ENCODE data around the gene SMCO3.
A peak's percentile ranks its signal among the peaks of the same experiment; 100 is the strongest.

SMCO3 gene

GRCh38 chr12:14775636-14775980, 38.4 kb downstream of the SMCO3 start:
- no peak for DNase-seq
- TF ChIP-seq CTCF (IDR thresholded peaks at IDR 0.05; ENCODE audit: low read depth, low read length) = no peak
- Histone ChIP-seq H3K27me3 (no peaks in the 10 kb centered on the region), H3K9me3 (no peaks in the 10 kb centered on the region), H3K36me3 (no peaks in the 10 kb centered on the region), H3K4me1 (peaks cover 7% of the 10 kb centered on the region), H3K4me3 (ENCODE audit: low read depth, low read length) (peak overlapping the region; percentile 93)

GRCh38 chr12:14774906-14775635, 38.9 kb downstream of the SMCO3 start:
- Histone ChIP-seq H3K4me1 (peaks cover 7% of the 10 kb centered on the region), H3K36me3 (no peaks in the 10 kb centered on the region), H3K27me3 (no peaks in the 10 kb centered on the region), H3K9me3 (no peaks in the 10 kb centered on the region), H3K4me3 (ENCODE audit: low read depth, low read length) (peak overlapping the region; percentile 93)
- no peak for TF ChIP-seq CTCF (IDR thresholded peaks at IDR 0.05; ENCODE audit: low read depth, low read length)
- peak; percentile 38 for DNase-seq

GRCh38 chr12:14774074-14774905, 39.7 kb downstream of the SMCO3 start:
- H3K4me1 ChIP-seq = peaks cover 7% of the 10 kb centered on the region
- H3K36me3 ChIP-seq = no peaks in the 10 kb centered on the region
- peak overlapping the region; percentile 93 for H3K4me3 ChIP-seq (ENCODE audit: low read depth, low read length)
- no peaks in the 10 kb centered on the region for H3K27me3 ChIP-seq
- peak; percentile 92 for DNase-seq
- no peak for TF ChIP-seq CTCF (IDR thresholded peaks at IDR 0.05; ENCODE audit: low read depth, low read length)
- H3K9me3 ChIP-seq = no peaks in the 10 kb centered on the region

GRCh38 chr12:14773685-14774073, 40.3 kb downstream of the SMCO3 start:
- peaks cover 7% of the 10 kb centered on the region for H3K4me1 ChIP-seq
- H3K36me3 ChIP-seq = no peaks in the 10 kb centered on the region
- H3K9me3 ChIP-seq = no peaks in the 10 kb centered on the region
- H3K27me3 ChIP-seq = no peaks in the 10 kb centered on the region
- peak overlapping the region; percentile 93 for H3K4me3 ChIP-seq (ENCODE audit: low read depth, low read length)
- TF ChIP-seq CTCF (IDR thresholded peaks at IDR 0.05; ENCODE audit: low read depth, low read length) = no peak
- DNase-seq = no peak

GRCh38 chr12:14772946-14773345, 41.0 kb downstream of the SMCO3 start:
- peak overlapping the region; percentile 93 for H3K4me3 ChIP-seq (ENCODE audit: low read depth, low read length)
- no peaks in the 10 kb centered on the region for H3K36me3 ChIP-seq
- no peak for TF ChIP-seq CTCF (IDR thresholded peaks at IDR 0.05; ENCODE audit: low read depth, low read length)
- peaks cover 7% of the 10 kb centered on the region for H3K4me1 ChIP-seq
- DNase-seq = no peak
- H3K9me3 ChIP-seq = no peaks in the 10 kb centered on the region
- H3K27me3 ChIP-seq = no peaks in the 10 kb centered on the region

GRCh38 chr12:14771651-14772137, 42.3 kb downstream of the SMCO3 start:
- H3K4me3 ChIP-seq (ENCODE audit: low read depth, low read length) = peak overlapping the region; percentile 98; the same call in 1 of the 2 replicates
- DNase-seq = no peak

More at GRCh38 chr12:14771651-14772137, 42.3 kb downstream of the SMCO3 start:
- Histone ChIP-seq H3K36me3 (no peaks in the 10 kb centered on the region), H3K27me3 (no peaks in the 10 kb centered on the region), H3K4me1 (peaks cover 3% of the 10 kb centered on the region; the same call in 1 of the 2 replicates), H3K9me3 (no peaks in the 10 kb centered on the region)
- TF ChIP-seq CTCF (IDR thresholded peaks at IDR 0.05; ENCODE audit: low read depth, low read length) = no peak

Measured in BE2C (cell line).